LNCAP (cell line): ENCODE measurements around the gene KRTAP5-3.

Experiments
- TF ChIP-seq, protein P1 (sequence below): fragments of 450-650 bp; IDR thresholded peaks from 2 replicates; pipeline ENCODE4 v1.5.1; 2017; ENCODE audit warnings: mild to moderate bottlenecking

Gene KRTAP5-3

DNA sequence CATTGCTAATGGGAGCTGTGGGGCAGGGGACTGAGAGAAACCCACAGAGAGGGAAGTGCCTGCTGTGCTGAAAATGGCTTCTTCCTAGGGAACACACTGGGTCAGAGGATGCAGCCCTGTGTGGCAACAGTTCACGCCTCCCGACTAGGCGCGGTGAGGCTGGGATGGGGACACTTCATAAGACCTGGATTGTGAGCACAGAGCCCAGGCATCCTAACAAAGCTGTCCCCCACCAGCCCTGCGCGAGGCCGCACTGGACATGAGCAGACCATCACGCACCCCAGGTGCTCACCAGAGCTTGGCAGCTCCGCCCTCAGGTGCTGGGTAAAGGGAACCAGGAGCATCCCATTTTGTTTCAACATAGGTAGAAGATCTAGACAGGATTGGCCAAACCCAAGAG is 15.5 kb upstream of the KRTAP5-3 start:
- TF ChIP-seq, protein P1, sequence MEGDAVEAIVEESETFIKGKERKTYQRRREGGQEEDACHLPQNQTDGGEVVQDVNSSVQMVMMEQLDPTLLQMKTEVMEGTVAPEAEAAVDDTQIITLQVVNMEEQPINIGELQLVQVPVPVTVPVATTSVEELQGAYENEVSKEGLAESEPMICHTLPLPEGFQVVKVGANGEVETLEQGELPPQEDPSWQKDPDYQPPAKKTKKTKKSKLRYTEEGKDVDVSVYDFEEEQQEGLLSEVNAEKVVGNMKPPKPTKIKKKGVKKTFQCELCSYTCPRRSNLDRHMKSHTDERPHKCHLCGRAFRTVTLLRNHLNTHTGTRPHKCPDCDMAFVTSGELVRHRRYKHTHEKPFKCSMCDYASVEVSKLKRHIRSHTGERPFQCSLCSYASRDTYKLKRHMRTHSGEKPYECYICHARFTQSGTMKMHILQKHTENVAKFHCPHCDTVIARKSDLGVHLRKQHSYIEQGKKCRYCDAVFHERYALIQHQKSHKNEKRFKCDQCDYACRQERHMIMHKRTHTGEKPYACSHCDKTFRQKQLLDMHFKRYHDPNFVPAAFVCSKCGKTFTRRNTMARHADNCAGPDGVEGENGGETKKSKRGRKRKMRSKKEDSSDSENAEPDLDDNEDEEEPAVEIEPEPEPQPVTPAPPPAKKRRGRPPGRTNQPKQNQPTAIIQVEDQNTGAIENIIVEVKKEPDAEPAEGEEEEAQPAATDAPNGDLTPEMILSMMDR, result no peak

DNA sequence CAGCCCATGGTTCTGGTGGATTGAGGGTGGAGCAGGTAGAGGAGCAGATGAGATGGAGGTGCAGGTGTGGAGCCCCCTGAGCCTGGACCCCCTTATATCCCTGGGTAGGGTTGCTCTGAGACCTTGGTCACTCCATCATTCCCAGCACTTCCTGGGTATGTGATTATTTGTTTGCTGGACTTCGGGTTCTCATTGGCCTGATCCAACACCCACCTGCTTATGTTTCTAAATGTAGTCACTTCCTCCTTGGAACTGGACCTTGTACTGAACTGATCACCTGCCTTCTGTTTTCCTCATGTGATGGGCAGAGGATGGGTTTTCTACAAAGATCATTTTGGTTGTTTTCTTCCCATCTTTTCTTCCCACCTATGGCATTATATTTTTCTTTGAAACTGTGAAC is 13.8 kb upstream of the KRTAP5-3 start, which contains the start of gene KRTAP5-4:
KRTAP5-4 (minus strand) TSS at position 53 of the 400 bp plus-strand sequence; CDS start at position 8, 45 bp downstream.
- TF ChIP-seq, protein P1, result no peak

DNA sequence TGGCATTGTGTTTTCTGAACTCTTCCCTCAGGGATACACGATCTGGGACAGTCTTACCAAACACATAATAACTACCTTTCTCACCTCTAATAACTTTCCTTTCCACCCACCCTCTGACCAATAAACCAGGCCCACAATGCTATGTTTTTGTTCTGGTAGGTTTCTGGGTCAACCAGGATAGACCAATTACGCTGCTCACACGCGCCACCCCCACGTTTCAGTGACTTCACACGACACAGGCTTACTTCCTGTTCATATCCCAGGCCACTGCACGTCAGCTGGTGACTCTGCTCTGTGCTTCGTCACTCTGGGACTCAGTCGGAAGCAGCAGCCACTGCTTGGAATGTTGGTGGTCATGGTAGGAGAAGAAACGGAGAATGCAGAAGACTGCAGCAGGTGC is 11.2 kb upstream of the KRTAP5-3 start:
- TF ChIP-seq, protein P1, result no peak

DNA sequence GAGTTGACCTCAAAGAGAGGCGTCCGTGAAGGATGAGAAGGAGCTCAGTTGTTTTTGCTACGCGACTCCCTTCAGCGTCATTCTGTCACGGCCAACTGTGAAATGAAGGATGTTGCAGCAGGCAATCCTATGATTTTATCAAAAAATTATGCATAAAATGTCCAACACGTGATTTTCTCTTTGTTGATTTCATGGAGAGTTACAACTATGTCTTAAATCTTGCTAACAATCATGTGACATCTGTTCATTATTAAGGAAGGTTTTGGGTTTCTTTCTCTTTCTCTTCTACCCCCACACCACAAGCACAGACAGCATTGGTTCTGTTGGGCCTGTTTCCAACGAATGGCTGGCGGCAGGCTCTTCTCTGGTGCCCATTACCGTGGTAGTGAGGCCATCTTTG is 10.0 kb upstream of the KRTAP5-3 start:
- TF ChIP-seq, protein P1, result no peak

DNA sequence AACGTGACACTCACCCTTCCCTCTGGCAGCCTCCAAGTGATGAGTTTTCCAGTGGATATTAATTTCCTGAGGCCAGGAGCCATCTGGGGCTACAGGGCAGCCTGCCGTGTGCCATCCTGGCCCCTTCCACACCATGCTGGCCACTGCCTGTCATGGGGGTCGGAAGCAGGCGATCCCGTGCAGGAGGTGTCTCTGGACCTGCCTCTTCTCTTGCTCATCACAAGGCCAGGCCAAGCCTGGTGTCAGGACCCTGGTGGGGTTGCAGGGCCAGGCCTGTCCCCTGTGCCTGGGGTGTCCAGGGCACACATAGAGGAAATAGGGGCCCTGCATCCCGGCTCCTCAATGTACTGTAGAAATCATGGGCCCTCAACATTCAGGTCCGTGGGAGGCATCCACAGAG is 3.6 kb downstream of the KRTAP5-3 start:
- TF ChIP-seq, protein P1, result no peak

DNA sequence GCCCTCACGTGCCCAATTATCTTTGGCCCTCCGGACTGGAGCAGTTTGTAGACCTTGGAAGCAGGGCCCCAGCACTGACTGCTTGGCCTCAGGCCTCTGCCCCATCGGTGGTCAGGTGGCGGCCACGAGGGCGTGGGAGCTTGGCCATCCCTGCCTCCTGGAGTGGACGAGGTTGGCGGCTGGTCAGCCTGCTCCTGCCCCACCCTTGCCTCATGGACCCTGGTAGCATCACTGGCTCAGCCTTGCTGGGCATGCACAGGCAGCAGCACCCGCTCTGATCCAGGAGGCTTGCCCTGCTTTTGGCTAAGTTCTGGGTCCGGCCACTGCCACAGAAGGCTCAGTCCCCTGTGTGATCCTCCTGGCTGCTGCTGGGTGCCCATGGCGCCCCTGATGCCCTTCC is 4.1 kb downstream of the KRTAP5-3 start:
- TF ChIP-seq, protein P1, result no peak

DNA sequence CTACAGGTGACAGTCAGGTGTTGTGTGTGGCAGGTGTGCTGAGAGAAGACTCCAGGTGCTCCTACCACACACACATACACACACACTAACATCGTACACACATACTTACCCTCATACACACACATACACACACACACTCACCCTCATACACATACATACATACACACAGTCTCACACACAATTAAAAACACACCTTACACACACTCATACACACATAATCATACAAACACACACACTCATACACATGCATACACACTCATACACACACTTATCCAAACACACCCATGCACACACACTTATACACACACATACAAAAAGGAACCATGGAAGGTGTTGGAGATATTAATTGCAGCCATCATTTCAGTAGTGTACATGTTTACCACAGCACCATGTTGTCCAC is 4.6 kb downstream of the KRTAP5-3 start:
- TF ChIP-seq, protein P1, result no peak

DNA sequence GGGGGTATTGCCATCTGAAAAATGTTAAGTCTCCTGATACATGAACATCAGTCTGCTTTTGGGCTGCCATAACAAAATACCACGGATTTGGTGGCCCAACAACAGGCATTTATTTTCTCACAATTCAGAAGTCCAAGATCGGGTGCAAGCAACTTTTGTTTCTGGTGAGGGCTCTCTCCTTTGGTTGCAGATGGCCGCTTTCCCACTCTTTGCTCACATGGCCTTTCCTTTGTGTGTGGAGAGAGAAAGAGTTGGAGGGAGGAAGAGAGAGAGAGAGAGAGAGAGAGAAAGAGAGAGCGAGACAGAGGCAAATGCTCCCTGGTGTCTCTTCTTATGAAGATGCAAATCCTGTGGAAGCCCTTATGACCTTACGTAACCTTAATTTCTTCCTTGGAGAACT is 7.6 kb downstream of the KRTAP5-3 start:
- TF ChIP-seq, protein P1, result no peak
